Lung (tissue), 12 donors: Measurements from ENCODE around the gene ADAMTS17. TPM values are rescaled to one million over a fixed set of nuclear protein-coding genes. Genes with fewer than 3 reads are reported as not detected.
A peak's percentile ranks its signal among the peaks of the same experiment; 100 is the strongest.

ENCODE experiments used
- ATAC-seq: fragments of 200-7000 bp; cut with Tn5 transposase; one replicate; pipeline ENCODE4 v1.9.1; 2020; ENCODE audit warnings: moderate number of reproducible peaks; ENCODE audit not compliant: insufficient read depth, low FRiP score
- DNase-seq, 3 donors: peaks; one replicate each; pipeline ENCODE4 v3.0.0-alpha.2; 2013 to 2017
- H3K27ac ChIP-seq, 2 donors: one replicate each; pipeline ENCODE4 v1.5.1; 2013; ENCODE audit warnings: mild to moderate bottlenecking in 2 of 2, moderate library complexity in 2 of 2, control low read depth in 1 of 2, inconsistent platforms in 1 of 2, low read depth in 1 of 2, low read length in 1 of 2
- H3K27me3 ChIP-seq, 3 donors: one replicate each; pipeline ENCODE4 v1.5.1; 2013; ENCODE audit warnings: low read length in 2 of 3; ENCODE audit not compliant: control insufficient read depth in 3 of 3, insufficient read depth in 3 of 3
- H3K36me3 ChIP-seq, 4 donors: one replicate each; pipeline ENCODE4 v1.5.1; 2013; ENCODE audit warnings: low read length in 4 of 4, mild to moderate bottlenecking in 1 of 4, moderate library complexity in 1 of 4; ENCODE audit not compliant: control insufficient read depth in 4 of 4, insufficient read depth in 4 of 4
- H3K4me1 ChIP-seq, 5 donors: one replicate each; pipeline ENCODE4 v1.5.1; 2013; ENCODE audit warnings: low read length in 5 of 5, mild to moderate bottlenecking in 2 of 5, moderate library complexity in 1 of 5; ENCODE audit not compliant: control insufficient read depth in 5 of 5, insufficient read depth in 5 of 5
- H3K4me3 ChIP-seq: one replicate; pipeline ENCODE4 v1.5.1; 2013; ENCODE audit warnings: mild to moderate bottlenecking, control low read depth, moderate library complexity
- H3K9ac ChIP-seq, 2 donors: one replicate each; pipeline ENCODE4 v1.5.1; 2013; ENCODE audit warnings: low read length in 2 of 2, control low read depth in 1 of 2; ENCODE audit not compliant: insufficient read depth in 1 of 2
- H3K9me3 ChIP-seq, 4 donors: one replicate each; pipeline ENCODE4 v1.5.1; 2013; ENCODE audit warnings: low read length in 3 of 4, mild to moderate bottlenecking in 1 of 4, moderate library complexity in 1 of 4; ENCODE audit not compliant: control insufficient read depth in 4 of 4, insufficient read depth in 3 of 4
- CTCF ChIP-seq: IDR thresholded peaks from 2 replicates; pipeline ENCODE4 v1.5.1; 2012; ENCODE audit warnings: mild to moderate bottlenecking; ENCODE audit errors: control extremely low read depth, extremely low read depth
- WGBS, 2 donors: extraction: QIAGEN DNeasy Blood & Tissue Kit; methylation state at CpG; one replicate each; pipeline ENCODE4 v1.1.7; 2013; 5-methylcytosine and 5-hydroxymethylcytosine counted together
- polyA plus RNA-seq, 2 donors: library from polyadenylated mRNA; stranded (reverse); fragments of 200-250 nt; gene quantifications; one replicate each; pipeline ENCODE4 v1.2.1, GENCODE V29; 2013
- total RNA-seq, 2 donors: library from RNA; depleted of rRNA in 1 of 2; stranded (reverse); fragments of >200 nt in 1 of 2; gene quantifications; one replicate each; pipeline ENCODE4 v1.2.1, GENCODE V29; 2014 to 2021
- donor health status: control.
- donor health status: control.
- donor health status: Bipolar disorder and iron deficiency.
- donor health status: healthy.
- donor health status: DM: yes; HTN: yes; CAD: no.

Gene ADAMTS17
- total and polyA plus RNA-seq, 4 donors: 0.47 to 6.6 (median 2.2) TPM

DNA sequence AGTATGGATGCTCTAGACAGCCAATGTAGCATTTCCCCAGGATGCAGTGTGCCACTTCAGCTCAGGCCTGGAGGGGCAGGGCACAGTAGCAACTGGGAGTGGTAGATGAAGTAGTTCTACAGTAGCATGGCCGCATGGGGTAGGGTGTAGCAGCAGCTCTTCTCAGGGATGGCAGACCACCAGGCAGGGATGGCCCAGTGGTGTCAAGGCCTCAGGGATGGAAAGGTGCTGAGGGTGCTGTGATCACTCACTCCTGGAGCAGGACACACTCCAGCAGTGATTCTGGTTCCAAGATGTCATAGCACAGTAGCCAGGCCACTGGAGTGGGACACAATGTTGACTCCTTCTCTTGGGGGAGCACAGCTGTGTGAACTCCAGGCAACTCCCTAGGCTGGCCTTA lies 397.6 kb downstream of the ADAMTS17 start:
- H3K27me3 ChIP-seq: no peaks in the 10 kb centered on the region
- no peak for TF ChIP-seq CTCF
- H3K4me3 ChIP-seq: no peak overlapping the region
- no peaks in the 10 kb centered on the region for H3K4me1 ChIP-seq
- H3K36me3 ChIP-seq: no peaks in the 10 kb centered on the region
- no peak overlapping the region for H3K27ac ChIP-seq
- DNase-seq: no peak
- H3K9me3 ChIP-seq: peaks cover 0 to 16% (median 4%) of the 10 kb centered on the region in 4 donors
- no peak overlapping the region for H3K9ac ChIP-seq
- ATAC-seq: no peak
- WGBS, 2 donors: 93 to 95% methylated on average over 1 of the region's 1 CpG

GRCh38 chr15:99943466-99943865 lies 398.3 kb downstream of the ADAMTS17 start:
- DNase-seq (no peak), ATAC-seq (no peak)
- H3K36me3 ChIP-seq: no peaks in the 10 kb centered on the region
- no peak overlapping the region for H3K4me3 ChIP-seq
- TF ChIP-seq CTCF: no peak
- peaks cover 0 to 16% (median 4%) of the 10 kb centered on the region in 4 donors for H3K9me3 ChIP-seq
- no peak overlapping the region for H3K9ac ChIP-seq
- H3K4me1 ChIP-seq: no peaks in the 10 kb centered on the region
- no peak overlapping the region for H3K27ac ChIP-seq
- no peaks in the 10 kb centered on the region for H3K27me3 ChIP-seq
- 93 to 94% methylated on average over 7 of the region's 7 CpGs for WGBS, 2 donors

DNA sequence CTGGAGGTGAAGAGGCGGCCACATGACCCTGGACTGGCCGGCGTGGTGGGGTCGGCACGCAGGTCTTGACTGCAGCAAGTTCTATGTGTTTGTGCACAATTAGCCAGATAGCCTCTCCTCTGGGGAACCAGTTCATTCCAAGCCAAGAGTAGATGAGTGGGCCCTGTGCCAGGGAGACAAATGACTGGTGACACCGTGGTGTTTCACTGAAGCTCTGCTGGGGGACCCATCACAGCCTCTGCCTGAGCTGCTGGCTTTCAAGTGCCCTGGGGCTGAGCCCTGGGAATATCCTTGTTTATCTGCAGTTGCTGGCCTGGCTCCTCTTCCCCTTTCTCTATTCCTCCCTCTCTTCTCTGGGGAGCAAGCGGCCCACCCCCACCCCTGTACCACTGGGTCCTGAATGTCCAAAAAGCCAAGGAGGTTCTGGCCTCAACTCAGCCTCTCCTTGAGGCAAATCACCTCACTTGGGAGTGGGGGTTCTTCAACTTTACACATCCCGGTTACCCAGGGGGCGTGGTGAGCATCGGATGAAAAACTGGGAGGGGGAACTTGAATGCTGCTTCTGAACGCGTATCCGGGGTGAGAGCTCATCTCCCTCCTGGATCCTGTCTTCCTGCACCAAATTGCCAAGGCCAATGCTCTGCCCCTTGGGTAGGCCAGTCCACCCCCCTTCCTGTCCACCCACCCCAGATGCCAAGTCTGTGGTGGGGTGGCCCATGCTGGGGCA lies 408.9 kb downstream of the ADAMTS17 start:
- Histone ChIP-seq H3K27ac (no peak overlapping the region), H3K9ac (no peak overlapping the region), H3K4me1 (peaks cover 0 to 8% (median 0%) of the 10 kb centered on the region in 5 donors), H3K36me3 (no peaks in the 10 kb centered on the region), H3K4me3 (no peak overlapping the region), H3K27me3 (peaks cover 0 to 2% (median 0%) of the 10 kb centered on the region in 3 donors), H3K9me3 (peaks cover 0 to 4% (median 0%) of the 10 kb centered on the region in 4 donors)
- WGBS, 2 donors: 85 to 93% methylated on average over 13 of the region's 13 CpGs
- no peak for ATAC-seq
- no peak for TF ChIP-seq CTCF
- DNase-seq: peak; percentile 36 to 49 (median 49)
